ENCODE measurements around the gene NR5A2. TPM values are rescaled to one million over a fixed set of nuclear protein-coding genes. Genes with fewer than 3 reads are reported as not detected.
A peak's percentile ranks its signal among the peaks of the same experiment; 100 is the strongest.

Gene NR5A2
- total RNA-seq (2012; rRNA removed), result 0.44 TPM in 1 of 2 replicates, not detected in the other

- no peak within 1 kb of the TSS for H3K4me3 ChIP-seq (ENCODE audit: low read length)
- no peaks in the 10 kb centered on the region for H3K9me3 ChIP-seq (replicated peaks; ENCODE audit: low read length)
- peaks cover 67% of the 10 kb centered on the region for H3K27me3 ChIP-seq (ENCODE audit: control insufficient read depth, insufficient read depth, low read length)
Measured at GRCh38 chr1:200027264-200027823, at the start of gene NR5A2. Gene NR5A2, plus strand, starts transcription at chr1:200027710. Its CDS starts 138 bp downstream, at chr1:200027848.

GRCh38 chr1:199978408-199978940 lies 49.0 kb upstream of the NR5A2 start:
- H3K9ac ChIP-seq (ENCODE audit: low read depth, low read length), result no peak overlapping the region
- no peak overlapping the region for H3K4me2 ChIP-seq (ENCODE audit: low read length)
- no peaks in the 10 kb centered on the region for H3K9me3 ChIP-seq (replicated peaks; ENCODE audit: low read length)
- H3K4me3 ChIP-seq (ENCODE audit: low read length), result no peak overlapping the region
- H3K36me3 ChIP-seq (ENCODE audit: insufficient read depth, low read length), result no peaks in the 10 kb centered on the region
- H3K4me1 ChIP-seq (ENCODE audit: control insufficient read depth, insufficient read depth, low read length), result no peaks in the 10 kb centered on the region
- H3K27me3 ChIP-seq (ENCODE audit: control insufficient read depth, insufficient read depth, low read length), result peaks cover 10% of the 10 kb centered on the region

More at GRCh38 chr1:200027264-200027823, at the start of gene NR5A2:
- H3K4me1 ChIP-seq (ENCODE audit: control insufficient read depth, insufficient read depth, low read length), result peaks cover 11% of the 10 kb centered on the region
- no peaks in the 10 kb centered on the region for H3K36me3 ChIP-seq (ENCODE audit: insufficient read depth, low read length)
- peak within 1 kb of the TSS; percentile 91 for H3K4me2 ChIP-seq (ENCODE audit: low read length)
- H3K9ac ChIP-seq (ENCODE audit: low read depth, low read length), result no peak within 1 kb of the TSS

GRCh38 chr1:199979071-199979470 lies 48.4 kb upstream of the NR5A2 start:
- Histone ChIP-seq H3K27me3 (ENCODE audit: control insufficient read depth, insufficient read depth, low read length) (peaks cover 8% of the 10 kb centered on the region), H3K4me2 (ENCODE audit: low read length) (no peak overlapping the region), H3K4me3 (ENCODE audit: low read length) (no peak overlapping the region), H3K36me3 (ENCODE audit: insufficient read depth, low read length) (no peaks in the 10 kb centered on the region), H3K4me1 (ENCODE audit: control insufficient read depth, insufficient read depth, low read length) (no peaks in the 10 kb centered on the region), H3K9ac (ENCODE audit: low read depth, low read length) (no peak overlapping the region), H3K9me3 (replicated peaks; ENCODE audit: low read length) (no peaks in the 10 kb centered on the region)

GRCh38 chr1:199981584-199981983 lies 45.9 kb upstream of the NR5A2 start:
- Histone ChIP-seq H3K36me3 (ENCODE audit: insufficient read depth, low read length) (no peaks in the 10 kb centered on the region), H3K4me2 (ENCODE audit: low read length) (no peak overlapping the region), H3K4me1 (ENCODE audit: control insufficient read depth, insufficient read depth, low read length) (no peaks in the 10 kb centered on the region), H3K4me3 (ENCODE audit: low read length) (no peak overlapping the region), H3K27me3 (ENCODE audit: control insufficient read depth, insufficient read depth, low read length) (peaks cover 4% of the 10 kb centered on the region), H3K9ac (ENCODE audit: low read depth, low read length) (no peak overlapping the region), H3K9me3 (replicated peaks; ENCODE audit: low read length) (no peaks in the 10 kb centered on the region)

- Histone ChIP-seq H3K27me3 (ENCODE audit: control insufficient read depth, insufficient read depth, low read length) (peaks cover 4% of the 10 kb centered on the region), H3K4me1 (ENCODE audit: control insufficient read depth, insufficient read depth, low read length) (no peaks in the 10 kb centered on the region), H3K4me3 (ENCODE audit: low read length) (no peak overlapping the region), H3K36me3 (ENCODE audit: insufficient read depth, low read length) (no peaks in the 10 kb centered on the region), H3K4me2 (ENCODE audit: low read length) (no peak overlapping the region), H3K9me3 (replicated peaks; ENCODE audit: low read length) (no peaks in the 10 kb centered on the region), H3K9ac (ENCODE audit: low read depth, low read length) (no peak overlapping the region)
Measured at GRCh38 chr1:199982606-199983005, 44.9 kb upstream of the NR5A2 start.

- Histone ChIP-seq H3K4me1 (ENCODE audit: control insufficient read depth, insufficient read depth, low read length) (no peaks in the 10 kb centered on the region), H3K4me3 (ENCODE audit: low read length) (no peak overlapping the region), H3K4me2 (ENCODE audit: low read length) (no peak overlapping the region), H3K36me3 (ENCODE audit: insufficient read depth, low read length) (no peaks in the 10 kb centered on the region), H3K27me3 (ENCODE audit: control insufficient read depth, insufficient read depth, low read length) (peaks cover 4% of the 10 kb centered on the region), H3K9me3 (replicated peaks; ENCODE audit: low read length) (no peaks in the 10 kb centered on the region), H3K9ac (ENCODE audit: low read depth, low read length) (no peak overlapping the region)
Measured at GRCh38 chr1:199983531-199983930, 44.0 kb upstream of the NR5A2 start.

GRCh38 chr1:199995096-199995685 lies 32.3 kb upstream of the NR5A2 start:
- H3K9me3 ChIP-seq (replicated peaks; ENCODE audit: low read length), result no peaks in the 10 kb centered on the region
- H3K27me3 ChIP-seq (ENCODE audit: control insufficient read depth, insufficient read depth, low read length), result no peaks in the 10 kb centered on the region
- no peak overlapping the region for H3K4me2 ChIP-seq (ENCODE audit: low read length)
- H3K4me3 ChIP-seq (ENCODE audit: low read length), result no peak overlapping the region
- H3K4me1 ChIP-seq (ENCODE audit: control insufficient read depth, insufficient read depth, low read length), result no peaks in the 10 kb centered on the region
- no peaks in the 10 kb centered on the region for H3K36me3 ChIP-seq (ENCODE audit: insufficient read depth, low read length)
- no peak overlapping the region for H3K9ac ChIP-seq (ENCODE audit: low read depth, low read length)

GRCh38 chr1:200005165-200005564 lies 22.3 kb upstream of the NR5A2 start:
- Histone ChIP-seq H3K9me3 (replicated peaks; ENCODE audit: low read length) (no peaks in the 10 kb centered on the region), H3K4me3 (ENCODE audit: low read length) (no peak overlapping the region), H3K27me3 (ENCODE audit: control insufficient read depth, insufficient read depth, low read length) (peaks cover 6% of the 10 kb centered on the region), H3K4me1 (ENCODE audit: control insufficient read depth, insufficient read depth, low read length) (no peaks in the 10 kb centered on the region), H3K4me2 (ENCODE audit: low read length) (no peak overlapping the region), H3K9ac (ENCODE audit: low read depth, low read length) (no peak overlapping the region), H3K36me3 (ENCODE audit: insufficient read depth, low read length) (no peaks in the 10 kb centered on the region)

GRCh38 chr1:200006711-200007110 lies 20.8 kb upstream of the NR5A2 start:
- no peaks in the 10 kb centered on the region for H3K4me1 ChIP-seq (ENCODE audit: control insufficient read depth, insufficient read depth, low read length)
- H3K9me3 ChIP-seq (replicated peaks; ENCODE audit: low read length), result no peaks in the 10 kb centered on the region
- no peak overlapping the region for H3K4me2 ChIP-seq (ENCODE audit: low read length)
- H3K4me3 ChIP-seq (ENCODE audit: low read length), result no peak overlapping the region
- no peaks in the 10 kb centered on the region for H3K36me3 ChIP-seq (ENCODE audit: insufficient read depth, low read length)
- H3K27me3 ChIP-seq (ENCODE audit: control insufficient read depth, insufficient read depth, low read length), result peaks cover 3% of the 10 kb centered on the region
- H3K9ac ChIP-seq (ENCODE audit: low read depth, low read length), result no peak overlapping the region

GRCh38 chr1:200015811-200016210 lies 11.7 kb upstream of the NR5A2 start:
- Histone ChIP-seq H3K9me3 (replicated peaks; ENCODE audit: low read length) (no peaks in the 10 kb centered on the region), H3K4me3 (ENCODE audit: low read length) (no peak overlapping the region), H3K36me3 (ENCODE audit: insufficient read depth, low read length) (no peaks in the 10 kb centered on the region), H3K4me2 (ENCODE audit: low read length) (no peak overlapping the region), H3K27me3 (ENCODE audit: control insufficient read depth, insufficient read depth, low read length) (peaks cover 5% of the 10 kb centered on the region), H3K9ac (ENCODE audit: low read depth, low read length) (no peak overlapping the region), H3K4me1 (ENCODE audit: control insufficient read depth, insufficient read depth, low read length) (no peaks in the 10 kb centered on the region)

GRCh38 chr1:200021577-200022238 lies 5.8 kb upstream of the NR5A2 start:
- H3K9ac ChIP-seq (ENCODE audit: low read depth, low read length), result no peak overlapping the region
- H3K36me3 ChIP-seq (ENCODE audit: insufficient read depth, low read length), result no peaks in the 10 kb centered on the region
- no peaks in the 10 kb centered on the region for H3K9me3 ChIP-seq (replicated peaks; ENCODE audit: low read length)
- H3K4me3 ChIP-seq (ENCODE audit: low read length), result no peak overlapping the region
- no peaks in the 10 kb centered on the region for H3K4me1 ChIP-seq (ENCODE audit: control insufficient read depth, insufficient read depth, low read length)
- no peak overlapping the region for H3K4me2 ChIP-seq (ENCODE audit: low read length)
- peaks cover 15% of the 10 kb centered on the region for H3K27me3 ChIP-seq (ENCODE audit: control insufficient read depth, insufficient read depth, low read length)
